ENCODE data around the gene RITA1. TPM values are rescaled to one million over a fixed set of nuclear protein-coding genes. Genes with fewer than 3 reads are reported as not detected.
A peak's percentile ranks its signal among the peaks of the same experiment; 100 is the strongest.

RITA1 gene
- total and polyA plus RNA-seq, 2 donors (not counting 1 experiment from before 2014, with no cell fraction given) = 8.1 to 17.9 TPM

GRCh38 chr12:113207613-113208040 is 22.1 kb downstream of the RITA1 start:
- peak overlapping the region; percentile 91 to 94 for H3K27ac ChIP-seq (ENCODE audit: low read length in 2 of 2)
- POLR2A ChIA-PET = interaction anchor here (0.7 to 3.6 kb wide), 10 partner anchors 10 to 1443 kb away, joined by 3 to 69 read pairs (median 8); partner anchors contain the start of genes DDX54, RITA1 and TPCN1
- H3K27me3 ChIP-seq (replicated peaks in 1 of 4; ENCODE audit: control extremely low read depth in 1 of 4, control insufficient read depth in 3 of 4, insufficient read depth in 4 of 4, low read length in 3 of 4) = no peaks in the 10 kb centered on the region
- WGBS (ENCODE audit: insufficient coverage) = 25% methylated on average over 3 of the region's 6 CpGs
- DNase-seq (no peak), ATAC-seq (ENCODE audit: low read depth) (no peak)
- no peaks in the 10 kb centered on the region for H3K9me3 Mint-ChIP-seq (ENCODE audit: insufficient read depth)
- peak overlapping the region; percentile 99 for H3K27ac Mint-ChIP-seq
- peak overlapping the region in 2 of 5 experiments; percentile 4 to 47 for H3K4me3 ChIP-seq (ENCODE audit: control extremely low read depth in 1 of 5, extremely low read depth in 1 of 5, insufficient read depth in 1 of 5, low read depth in 2 of 5, low read length in 4 of 5)
- H4K20me1 ChIP-seq (ENCODE audit: control insufficient read depth, insufficient read depth, low read length, poor library complexity, severe bottlenecking) = no peaks in the 10 kb centered on the region
- H2AFZ ChIP-seq (ENCODE audit: insufficient read depth, low read depth, low read length, poor library complexity, severe bottlenecking) = no peak overlapping the region
- H3K4me3 Mint-ChIP-seq = peak overlapping the region; percentile 86
- no peak overlapping the region for H3K9ac ChIP-seq (ENCODE audit: low read length)
- no peaks in the 10 kb centered on the region for H3K27me3 Mint-ChIP-seq
- H3K4me2 ChIP-seq (replicated peaks; ENCODE audit: low read depth, low read length, poor library complexity, severe bottlenecking) = peak overlapping the region; percentile 70
- peaks cover 0 to 4% (median 0%) of the 10 kb centered on the region in 3 donors for H3K9me3 ChIP-seq (ENCODE audit: control extremely low read depth in 1 of 3, control insufficient read depth in 2 of 3, insufficient read depth in 1 of 3, low read length in 2 of 3)
- CTCF ChIA-PET = interaction anchor here (1.2 to 3.3 kb wide), 11 partner anchors 8 to 218 kb away, joined by 3 to 35 read pairs (median 5); partner anchors contain the start of gene TPCN1
- H3K79me2 ChIP-seq (ENCODE audit: control insufficient read depth, insufficient read depth, low read length) = no peaks in the 10 kb centered on the region
- peaks cover 64% of the 10 kb centered on the region for H3K4me1 Mint-ChIP-seq
- intact Hi-C loops (cut with micrococcal nuclease) = loop anchor here (1.0 to 10.0 kb wide), 8 partner anchors 10 to 1773 kb away; partner anchors contain the start of genes DDX54, PLBD2, RITA1 and TPCN1
- H3K4me1 ChIP-seq (ENCODE audit: control insufficient read depth in 2 of 2, insufficient read depth in 2 of 2, low read length in 2 of 2) = peaks cover 46 to 59% of the 10 kb centered on the region in 2 donors
- TF ChIP-seq EZH2 (IDR thresholded peaks at IDR 0.05; ENCODE audit: borderline replicate concordance, insufficient read depth, low read depth, low read length, poor library complexity, severe bottlenecking) = no peak
- no peak for TF ChIP-seq CTCF (IDR thresholded peaks at IDR 0.05)
- H3K36me3 ChIP-seq (replicated peaks in 1 of 2; ENCODE audit: control extremely low read depth in 1 of 2, control insufficient read depth in 1 of 2, extremely low read depth in 1 of 2, insufficient read depth in 2 of 2, low read length in 1 of 2) = no peaks in the 10 kb centered on the region
